H1 (cell line): ENCODE measurements around the gene KCNQ1. TPM values are rescaled to one million over a fixed set of nuclear protein-coding genes. Genes with fewer than 3 reads are reported as not detected.

Source experiments
- CTCF ChIA-PET: fragments of 300-600 bp; sonication (Branson Sonifier 250); formaldehyde crosslinking; loops from one replicate; lab custom pipeline; 2021; ENCODE audit not compliant: partially characterized antibody; lab: Charles Lee
- POLR2A ChIA-PET: fragments of 300-600 bp; sonication (Branson Sonifier 250); formaldehyde crosslinking; loops from one replicate; lab custom pipeline; 2021; ENCODE audit warnings: inconsistent platforms; ENCODE audit not compliant: partially characterized antibody; lab: Charles Lee
- DNase-seq, 2 experiments: peaks; one replicate each; pipeline versions ENCODE4 v3.0.0 to v3.0.0-alpha.2; 2010 to 2022; ENCODE audit warnings: low spot score in 2 of 2, low read depth in 1 of 2, mixed read lengths in 1 of 2
- FAIRE-seq: peaks from 2 replicates; lab custom pipeline; 2011; peaks lifted over from hg19 to GRCh38; lab: Jason Lieb, UNC
- H2AFZ ChIP-seq: 2 replicates; pipeline ENCODE4 v1.8.1; 2012; ENCODE audit warnings: low read length, inconsistent platforms
- H2AK5ac ChIP-seq: 2 replicates; pipeline ENCODE4 v1.6.1; 2013; ENCODE audit warnings: low read depth, low read length
- H2BK120ac ChIP-seq: replicated peaks from 2 replicates; pipeline ENCODE3; 2013; ENCODE audit warnings: low read depth, low read length, inconsistent platforms
- H2BK12ac ChIP-seq: 2 replicates; pipeline ENCODE4 v1.6.1; 2013; ENCODE audit warnings: low read depth, low read length
- H2BK15ac ChIP-seq: 2 replicates; pipeline ENCODE4 v1.6.1; 2013; ENCODE audit warnings: low read length
- H2BK20ac ChIP-seq: 2 replicates; pipeline ENCODE4 v1.6.1; 2013; ENCODE audit warnings: low read length
- H2BK5ac ChIP-seq: 2 replicates; pipeline ENCODE4 v1.6.1; 2013; ENCODE audit warnings: low read depth, low read length
- H3K14ac ChIP-seq: 2 replicates; pipeline ENCODE4 v1.6.1; 2013; ENCODE audit warnings: inconsistent platforms; ENCODE audit not compliant: insufficient read length
- H3K18ac ChIP-seq: 2 replicates; pipeline ENCODE4 v1.6.1; 2013; ENCODE audit warnings: low read length; ENCODE audit errors: extremely low read depth
- H3K23ac ChIP-seq: 2 replicates; pipeline ENCODE4 v1.6.1; 2013; ENCODE audit warnings: inconsistent platforms; ENCODE audit not compliant: insufficient read length
- H3K23me2 ChIP-seq: 2 replicates; pipeline ENCODE4 v1.6.1; 2013; ENCODE audit warnings: low read depth, low read length
- H3K27ac ChIP-seq: 2 replicates; pipeline ENCODE4 v1.6.1; 2011; ENCODE audit warnings: low read depth, low read length, inconsistent platforms
- H3K27me3 ChIP-seq, 4 experiments: replicated peaks in 1 of 4; 1 replicate in 1 of 4; 2 replicates in 3 of 4; pipeline versions ENCODE4 v1.6.1 to v1.8.1; 2011 to 2013; ENCODE audit warnings: low read length in 3 of 4, mild to moderate bottlenecking in 3 of 4, inconsistent platforms in 2 of 4, mixed read lengths in 2 of 4, moderate library complexity in 1 of 4; ENCODE audit not compliant: control insufficient read depth in 3 of 4, insufficient read depth in 3 of 4; ENCODE audit errors: extremely low read depth in 1 of 4
- H3K36me3 ChIP-seq, 4 experiments: 2 replicates each; pipeline versions ENCODE4 v1.6.1 to v1.8.1; 2011 to 2013; ENCODE audit warnings: mild to moderate bottlenecking in 4 of 4, low read length in 3 of 4, moderate library complexity in 2 of 4, control low read depth in 1 of 4, inconsistent platforms in 1 of 4; ENCODE audit not compliant: insufficient read depth in 4 of 4, control insufficient read depth in 2 of 4
- H3K4ac ChIP-seq: replicated peaks from 2 replicates; pipeline ENCODE3; 2013; ENCODE audit warnings: low read length, low read depth, mixed read lengths, inconsistent platforms; ENCODE audit not compliant: insufficient read length
- H3K4me1 ChIP-seq, 4 experiments: replicated peaks in 1 of 4; 1 replicate in 1 of 4; 2 replicates in 3 of 4; pipeline versions ENCODE4 v1.6.1 to v1.8.1; 2011 to 2013; ENCODE audit warnings: low read length in 3 of 4, inconsistent platforms in 2 of 4, mixed read lengths in 1 of 4; ENCODE audit not compliant: insufficient read depth in 4 of 4, control insufficient read depth in 3 of 4
- H3K4me2 ChIP-seq, 2 experiments: 2 replicates each; pipeline versions ENCODE4 v1.6.1 to v1.8.1; 2011 to 2013; ENCODE audit warnings: low read depth in 2 of 2, low read length in 2 of 2, control low read depth in 1 of 2, inconsistent platforms in 1 of 2, mild to moderate bottlenecking in 1 of 2; ENCODE audit not compliant: insufficient read depth in 1 of 2
- H3K4me3 ChIP-seq, 4 experiments: fragments of 200-600, 300-600 bp in 1 of 4; sonication (generic), shearing (Covaris generic), sonication (Bioruptor Twin) in 1 of 4; 2 replicates each; pipeline versions ENCODE4 v1.5.1 to v1.8.1; 2011 to 2016; ENCODE audit warnings: low read length in 4 of 4, low read depth in 3 of 4, control low read depth in 2 of 4, inconsistent platforms in 2 of 4, mild to moderate bottlenecking in 2 of 4, mixed read lengths in 1 of 4, moderate library complexity in 1 of 4; ENCODE audit not compliant: insufficient read depth in 2 of 4; ENCODE audit errors: extremely low read depth in 1 of 4
- H3K56ac ChIP-seq: replicated peaks from 2 replicates; pipeline ENCODE3; 2013; ENCODE audit warnings: low read depth, mild to moderate bottlenecking, mixed read lengths, low read length, inconsistent platforms; ENCODE audit not compliant: insufficient read length
- H3K79me1 ChIP-seq: 2 replicates; pipeline ENCODE4 v1.6.1; 2013; ENCODE audit warnings: low read depth, low read length, control low read depth
- H3K79me2 ChIP-seq, 2 experiments: 2 replicates each; pipeline versions ENCODE4 v1.6.1 to v1.8.1; 2012 to 2013; ENCODE audit warnings: low read length in 2 of 2, mild to moderate bottlenecking in 2 of 2, inconsistent platforms in 1 of 2; ENCODE audit not compliant: insufficient read depth in 2 of 2, control insufficient read depth in 1 of 2
- H3K9ac ChIP-seq, 4 experiments: replicated peaks in 1 of 4; 1 replicate in 1 of 4; 2 replicates in 3 of 4; pipeline versions ENCODE4 v1.6.1 to v1.8.1; 2011 to 2013; ENCODE audit warnings: low read depth in 3 of 4, low read length in 3 of 4, control low read depth in 2 of 4, mild to moderate bottlenecking in 2 of 4, moderate library complexity in 2 of 4, inconsistent platforms in 1 of 4; ENCODE audit errors: extremely low read depth in 1 of 4
- H3K9me3 ChIP-seq, 2 experiments: 2 replicates each; pipeline versions ENCODE4 v1.6.1 to v1.8.1; 2012 to 2013; ENCODE audit warnings: mild to moderate bottlenecking in 2 of 2, moderate library complexity in 2 of 2, control low read depth in 1 of 2, inconsistent platforms in 1 of 2, low read depth in 1 of 2, low read length in 1 of 2, mixed read lengths in 1 of 2; ENCODE audit not compliant: insufficient read depth in 2 of 2
- H4K20me1 ChIP-seq, 2 experiments: replicated peaks in 1 of 2; 2 replicates each; pipeline versions ENCODE3 to v1.8.1; 2011 to 2013; ENCODE audit warnings: inconsistent platforms in 2 of 2, low read length in 2 of 2, mild to moderate bottlenecking in 1 of 2; ENCODE audit not compliant: insufficient read depth in 2 of 2, control insufficient read depth in 1 of 2
- H4K5ac ChIP-seq: 2 replicates; pipeline ENCODE4 v1.6.1; 2013; ENCODE audit warnings: low read length, low read depth, mixed read lengths, inconsistent platforms; ENCODE audit not compliant: insufficient read length
- H4K8ac ChIP-seq: 2 replicates; pipeline ENCODE4 v1.8.0; 2013; ENCODE audit warnings: mild to moderate bottlenecking, moderate library complexity, low read length, inconsistent platforms; ENCODE audit not compliant: insufficient read depth; ENCODE audit errors: extremely low read depth
- H4K91ac ChIP-seq: replicated peaks from 2 replicates; pipeline ENCODE3; 2013; ENCODE audit warnings: low read length, mixed read lengths, inconsistent platforms; ENCODE audit not compliant: insufficient read length
- ATF2 ChIP-seq: IDR thresholded peaks from 2 replicates; pipeline ENCODE4 v1.6.1; 2012; ENCODE audit warnings: low read length, inconsistent platforms
- CTCF ChIP-seq, 3 experiments: IDR thresholded peaks; 1 replicate in 2 of 3; 2 replicates in 1 of 3; pipeline versions ENCODE4 v1.5.1 to v1.6.1; 2011; ENCODE audit warnings: low read length in 3 of 3, mild to moderate bottlenecking in 3 of 3, inconsistent platforms in 2 of 3, low read depth in 1 of 3, moderate library complexity in 1 of 3; ENCODE audit not compliant: insufficient read depth in 1 of 3; ENCODE audit errors: control extremely low read depth in 1 of 3
- E2F6 ChIP-seq: IDR thresholded peaks from 2 replicates; pipeline ENCODE4 v1.6.1; 2012; ENCODE audit warnings: inconsistent platforms
- RXRA ChIP-seq: IDR thresholded peaks from 2 replicates; pipeline ENCODE4 v1.6.1; 2011; ENCODE audit warnings: low read depth, mild to moderate bottlenecking, low read length, moderate library complexity; ENCODE audit not compliant: insufficient read depth
- WGBS, 2 experiments: shearing (Covaris generic) in 1 of 2; methylation state at CpG; one replicate each; pipeline versions ENCODE4 v1.1.6 to v1.1.7; 2013 to 2015; ENCODE audit warnings: low lambda C conversion rate in 2 of 2, mixed read lengths in 2 of 2, inconsistent platforms in 1 of 2, low coverage in 1 of 2, missing lambda C conversion rate in 1 of 2; ENCODE audit not compliant: insufficient replicate concordance in 2 of 2, insufficient coverage in 1 of 2, insufficient read length in 1 of 2; ENCODE audit errors: extremely low coverage in 1 of 2, missing lambda C conversion rate in 1 of 2; 5-methylcytosine and 5-hydroxymethylcytosine counted together
- polyA plus RNA-seq, 7 experiments: library from polyadenylated mRNA; depleted of rRNA in 3 of 7; stranded (reverse) in 5 of 7; unstranded in 2 of 7; fragments of >200 nt in 5 of 7; fragments of 200-250 nt in 2 of 7; gene quantifications; 1 replicate in 5 of 7; 2 replicates in 1 of 7; 4 replicates in 1 of 7; pipeline versions ENCODE4 v1.2.1 to v1.2.3, GENCODE V29; 2011 to 2013; ENCODE audit warnings: missing spikeins in 2 of 7, mixed read lengths in 2 of 7
- total RNA-seq: library from RNA; stranded (reverse); fragmentation: NEBNext Ultra II Directional; extraction: Animal tissue kit (Norgen Biotek cat#: 25700); gene quantifications from 2 replicates; pipeline ENCODE4 v1.2.1, GENCODE V29; 2021

The KCNQ1 gene
- total and polyA plus RNA-seq, 2 of the 8 experiments (the other 6 are each of a cell fraction or from before 2014, with no cell fraction given): 1.9 to 2.0 TPM

GRCh38 chr11:2415601-2416380 is 29.0 kb upstream of the KCNQ1 start:
- no peak overlapping the region for H2BK20ac ChIP-seq
- H4K5ac ChIP-seq: no peak overlapping the region
- H3K4me2 ChIP-seq: no peak overlapping the region
- TF ChIP-seq ATF2 (no peak), E2F6 (no peak), CTCF (IDR thresholded peaks at IDR 0.05; ENCODE audit: control extremely low read depth in 1 of 3, insufficient read depth in 1 of 3, low read depth in 1 of 3, low read length in 3 of 3) (peak; percentile 21 to 39 (median 22); a peak in 3 of 4 replicates), RXRA (no peak)
- H3K4me3 ChIP-seq: no peak overlapping the region
- H2BK12ac ChIP-seq: no peak overlapping the region
- peaks cover 0 to 5% (median under 1%) of the 10 kb centered on the region in 4 experiments; a peak in 2 of 7 replicates for H3K4me1 ChIP-seq
- FAIRE-seq (no peak), DNase-seq (no peak)
- no peak overlapping the region for H3K14ac ChIP-seq
- no peak overlapping the region for H2AFZ ChIP-seq
- H4K20me1 ChIP-seq: no peaks in the 10 kb centered on the region
- H3K56ac ChIP-seq: no peak overlapping the region
- no peaks in the 10 kb centered on the region for H3K79me1 ChIP-seq
- H3K9ac ChIP-seq: no peak overlapping the region
- no peak overlapping the region for H4K8ac ChIP-seq
- no peak overlapping the region for H2BK15ac ChIP-seq
- H3K23ac ChIP-seq: no peak overlapping the region
- 94% methylated on average over 33 of the region's 34 CpGs; no CpG with 5 or more reads in 1 of the 2 experiments for WGBS, 2 experiments
- POLR2A ChIA-PET: interaction anchor here (0.9 to 1.7 kb wide), 2 partner anchors 13 to 14 kb away, joined by 3 to 4 read pairs; no protein-coding TSS in a partner anchor
- H2AK5ac ChIP-seq: no peak overlapping the region
- no peaks in the 10 kb centered on the region for H3K79me2 ChIP-seq
- H3K9me3 ChIP-seq: no peaks in the 10 kb centered on the region
- H2BK5ac ChIP-seq: no peak overlapping the region
- CTCF ChIA-PET: interaction anchor here (0.6 to 9.2 kb wide), 11 partner anchors 11 to 229 kb away, joined by 3 to 196 read pairs (median 4); partner anchors contain the start of gene TSSC4
- no peak overlapping the region for H3K27ac ChIP-seq
- no peaks in the 10 kb centered on the region; a peak in 2 of 7 replicates for H3K27me3 ChIP-seq
- H3K18ac ChIP-seq: no peak overlapping the region
- H3K23me2 ChIP-seq: no peaks in the 10 kb centered on the region
- no peaks in the 10 kb centered on the region for H3K36me3 ChIP-seq
- no peak overlapping the region for H4K91ac ChIP-seq
- H3K4ac ChIP-seq: no peak overlapping the region
- no peak overlapping the region for H2BK120ac ChIP-seq
